Activated CD4-positive, alpha-beta T cell treated with anti-CD3 and anti-CD28 coated beads, Interleukin-2, amount 10 ng/mL, durations not matched to agents 24 days and 14 days (primary cell): ENCODE results near the gene MS4A7. TPM values are rescaled to one million over a fixed set of nuclear protein-coding genes. Genes with fewer than 3 reads are reported as not detected.
"Not testable (repeated sequence)": the region's sequence is repeated elsewhere in the genome, so short reads cannot be mapped to it uniquely, and the experiment has no call there.

Experiments used
- DNase-seq: peaks from one replicate; pipeline ENCODE4 v3.0.0; 2022
- H3K27ac Mint-ChIP-seq: one replicate; pipeline ENCODE4 v1.8.0; 2022; ENCODE audit warnings: mild to moderate bottlenecking, mixed read lengths
- H3K27me3 Mint-ChIP-seq: one replicate; pipeline ENCODE4 v1.8.0; 2022; ENCODE audit warnings: mixed read lengths
- H3K36me3 Mint-ChIP-seq: one replicate; pipeline ENCODE4 v1.8.0; 2022; ENCODE audit warnings: low read depth, mild to moderate bottlenecking, mixed read lengths
- H3K4me1 Mint-ChIP-seq: one replicate; pipeline ENCODE4 v1.8.0; 2021; ENCODE audit warnings: mixed read lengths
- H3K4me3 Mint-ChIP-seq: one replicate; pipeline ENCODE4 v1.8.0; 2022; ENCODE audit warnings: mild to moderate bottlenecking, moderate library complexity, mixed read lengths
- H3K9me3 Mint-ChIP-seq: one replicate; pipeline ENCODE4 v1.8.0; 2021; ENCODE audit warnings: mixed read lengths
- intact Hi-C: fragments of 100-400 bp; cut with micrococcal nuclease; formaldehyde crosslinking; loops from one replicate; pipeline ENCODE4 v1.15.1; 2023
- total RNA-seq: library from RNA; stranded (reverse); gene quantifications from 2 replicates; pipeline ENCODE4 v1.2.3, GENCODE V29; 2022

MS4A7 gene
- total RNA-seq, 1 donor from 2014 or later, result not detected

- no peak for DNase-seq
- Mint-ChIP-seq H3K27ac (no peak overlapping the region), H3K9me3 (no peaks in the 10 kb centered on the region), H3K4me1 (no peaks in the 10 kb centered on the region), H3K27me3 (peaks cover 8% of the 10 kb centered on the region), H3K36me3 (no peaks in the 10 kb centered on the region), H3K4me3 (no peak overlapping the region)
- intact Hi-C loops, result no loop called here
These were observed 17.7 kb upstream of the MS4A7 start for GRCh38 chr11:60360621-60361020.

GRCh38 chr11:60362241-60362640, 16.1 kb upstream of the MS4A7 start:
- Mint-ChIP-seq H3K9me3 (no peaks in the 10 kb centered on the region), H3K27me3 (peaks cover 8% of the 10 kb centered on the region), H3K36me3 (no peaks in the 10 kb centered on the region), H3K4me1 (no peaks in the 10 kb centered on the region), H3K4me3 (no peak overlapping the region), H3K27ac (no peak overlapping the region)
- DNase-seq, result no peak
- intact Hi-C loops, result no loop called here

GRCh38 chr11:60363542-60364470, 14.5 kb upstream of the MS4A7 start:
- H3K36me3 Mint-ChIP-seq, result no peaks in the 10 kb centered on the region
- intact Hi-C loops, result loop anchor here (1.0 kb wide), 1 partner anchor 254 kb away; no protein-coding TSS in a partner anchor
- no peaks in the 10 kb centered on the region for H3K4me1 Mint-ChIP-seq
- peaks cover 8% of the 10 kb centered on the region for H3K27me3 Mint-ChIP-seq
- H3K4me3 Mint-ChIP-seq, result no peak overlapping the region
- H3K9me3 Mint-ChIP-seq, result no peaks in the 10 kb centered on the region
- no peak overlapping the region for H3K27ac Mint-ChIP-seq
- DNase-seq, result peak; percentile 88

DNA sequence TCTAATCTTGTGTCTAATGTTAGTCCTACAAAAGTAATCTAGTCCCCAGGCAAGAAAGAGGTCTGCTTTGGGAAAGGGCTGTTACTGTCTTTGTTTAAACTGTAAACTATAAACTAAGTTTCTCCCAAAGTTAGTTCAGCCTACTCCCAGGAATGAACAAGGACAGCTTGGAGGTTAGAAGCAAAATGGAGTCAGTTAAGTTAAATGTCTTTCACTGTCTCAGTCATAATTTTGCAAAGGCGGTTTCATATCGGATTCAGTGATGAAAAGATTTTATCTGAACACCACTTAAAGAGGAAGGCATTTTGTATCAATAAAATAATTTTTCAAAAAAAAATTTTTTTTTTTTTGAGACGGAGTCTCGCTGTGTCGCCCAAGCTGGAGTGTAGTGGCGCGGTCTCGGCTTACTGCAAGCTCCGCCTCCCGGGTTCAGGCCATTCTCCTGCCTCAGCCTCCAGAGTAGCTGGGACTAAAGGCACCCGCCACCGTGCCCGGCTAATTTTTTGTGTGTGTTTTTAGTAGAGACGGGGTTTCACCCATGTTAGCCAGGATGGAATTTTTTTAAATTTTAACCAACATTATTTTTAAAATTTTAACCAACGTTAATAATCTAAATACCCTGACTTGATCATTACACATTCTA, 11.9 kb upstream of the MS4A7 start:
- H3K36me3 Mint-ChIP-seq, H3K27ac Mint-ChIP-seq, DNase-seq, H3K9me3 Mint-ChIP-seq, H3K4me1 Mint-ChIP-seq, H3K4me3 Mint-ChIP-seq: not testable (repeated sequence)
- H3K27me3 Mint-ChIP-seq, result peaks cover 16% of the 10 kb centered on the region
- intact Hi-C loops, result loop anchor here (5.0 kb wide), 1 partner anchor 121 kb away; no protein-coding TSS in a partner anchor

DNA sequence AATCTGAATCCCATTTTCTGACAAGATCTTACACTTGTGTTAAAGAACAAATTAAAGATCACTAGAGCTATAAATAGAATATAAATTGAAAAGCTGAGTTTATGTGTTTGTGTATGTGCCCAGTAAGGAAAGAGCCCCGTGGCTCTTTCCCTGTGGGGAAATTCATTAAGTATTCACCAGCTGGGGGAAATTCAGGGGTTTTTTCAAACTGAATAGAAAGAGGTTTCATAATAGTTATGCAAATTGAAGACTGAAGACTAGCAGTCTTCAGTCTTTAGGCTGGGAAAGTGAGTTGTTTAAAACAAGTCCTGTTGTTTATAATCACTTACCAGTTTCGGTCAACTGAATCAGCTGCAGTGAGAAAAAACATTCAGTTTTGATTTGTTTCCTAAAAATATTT, 11.3 kb upstream of the MS4A7 start:
- no peak overlapping the region for H3K4me3 Mint-ChIP-seq
- intact Hi-C loops, result loop anchor here (5.0 kb wide), 1 partner anchor 120 kb away; no protein-coding TSS in a partner anchor
- no peak for DNase-seq
- H3K27ac Mint-ChIP-seq, result no peak overlapping the region
- no peaks in the 10 kb centered on the region for H3K9me3 Mint-ChIP-seq
- no peaks in the 10 kb centered on the region for H3K4me1 Mint-ChIP-seq
- H3K36me3 Mint-ChIP-seq, result no peaks in the 10 kb centered on the region
- H3K27me3 Mint-ChIP-seq, result peaks cover 18% of the 10 kb centered on the region

DNA sequence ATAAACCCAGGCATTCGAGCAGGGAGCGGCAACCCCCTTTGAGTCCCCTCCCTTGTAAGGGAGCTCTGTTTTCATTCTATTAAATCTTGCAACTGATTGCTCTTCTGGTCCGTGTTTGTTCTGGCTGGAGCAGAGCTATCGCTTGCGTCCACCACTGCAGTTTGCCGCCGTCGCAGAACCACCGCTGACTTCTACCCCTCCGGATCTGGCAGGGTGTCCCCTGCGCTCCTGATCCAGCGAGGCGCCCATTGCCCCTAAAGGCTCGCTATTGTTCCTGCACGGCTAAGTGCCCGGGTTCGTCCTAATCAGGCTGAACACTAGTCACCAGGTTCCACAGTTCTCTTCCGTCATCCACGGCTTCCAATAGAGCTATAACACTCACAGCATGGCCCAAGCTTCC, 10.4 kb upstream of the MS4A7 start:
- intact Hi-C loops, result loop anchor here (5.0 kb wide), 1 partner anchor 119 kb away; no protein-coding TSS in a partner anchor

GRCh38 chr11:60370252-60370810, 8.0 kb upstream of the MS4A7 start:
- Mint-ChIP-seq H3K9me3 (no peaks in the 10 kb centered on the region), H3K4me1 (no peaks in the 10 kb centered on the region), H3K27ac (no peak overlapping the region), H3K4me3 (no peak overlapping the region), H3K27me3 (peaks cover 10% of the 10 kb centered on the region), H3K36me3 (no peaks in the 10 kb centered on the region)
- DNase-seq, result no peak
- intact Hi-C loops, result no loop called here

More for the DNA sequence above, 10.4 kb upstream of the MS4A7 start:
- Mint-ChIP-seq H3K4me1 (no peaks in the 10 kb centered on the region), H3K36me3 (no peaks in the 10 kb centered on the region), H3K9me3 (no peaks in the 10 kb centered on the region), H3K27ac (no peak overlapping the region), H3K27me3 (peaks cover 18% of the 10 kb centered on the region), H3K4me3 (no peak overlapping the region)
- DNase-seq, result no peak

DNA sequence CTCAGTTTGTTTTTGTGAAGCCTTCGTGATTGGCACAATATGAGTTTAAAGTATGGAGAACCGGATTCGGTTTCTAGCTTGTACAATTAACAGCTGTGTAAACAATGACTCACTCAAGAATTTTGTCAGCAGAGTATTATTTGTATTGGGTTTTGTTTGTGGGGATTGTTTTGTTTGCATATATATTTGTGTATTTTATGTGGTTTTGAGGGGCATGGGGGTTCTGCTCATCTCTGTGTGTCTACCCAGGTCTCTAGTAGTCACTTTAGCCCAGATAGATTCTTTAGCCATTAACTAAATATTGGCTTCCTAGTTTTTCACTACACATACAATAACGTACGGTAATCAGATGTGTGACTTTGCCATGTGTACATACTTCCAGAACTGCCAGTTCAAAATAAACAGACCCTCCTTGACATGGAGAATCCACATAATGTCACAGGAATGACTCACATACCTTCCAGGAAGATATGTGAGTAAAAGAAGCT, 7.5 kb upstream of the MS4A7 start:
- H3K9me3 Mint-ChIP-seq, result no peaks in the 10 kb centered on the region
- H3K27me3 Mint-ChIP-seq, result peaks cover 10% of the 10 kb centered on the region
- H3K27ac Mint-ChIP-seq, result no peak overlapping the region
- no peak for DNase-seq
- no peaks in the 10 kb centered on the region for H3K4me1 Mint-ChIP-seq
- no peak overlapping the region for H3K4me3 Mint-ChIP-seq
- intact Hi-C loops, result no loop called here
- no peaks in the 10 kb centered on the region for H3K36me3 Mint-ChIP-seq

- peaks cover 10% of the 10 kb centered on the region for H3K27me3 Mint-ChIP-seq
- no peak overlapping the region for H3K27ac Mint-ChIP-seq
- intact Hi-C loops, result no loop called here
- H3K9me3 Mint-ChIP-seq, result no peaks in the 10 kb centered on the region
- no peak overlapping the region for H3K4me3 Mint-ChIP-seq
- H3K36me3 Mint-ChIP-seq, result no peaks in the 10 kb centered on the region
- no peak for DNase-seq
- no peaks in the 10 kb centered on the region for H3K4me1 Mint-ChIP-seq
These were observed 6.9 kb upstream of the MS4A7 start for GRCh38 chr11:60371386-60371785.

DNA sequence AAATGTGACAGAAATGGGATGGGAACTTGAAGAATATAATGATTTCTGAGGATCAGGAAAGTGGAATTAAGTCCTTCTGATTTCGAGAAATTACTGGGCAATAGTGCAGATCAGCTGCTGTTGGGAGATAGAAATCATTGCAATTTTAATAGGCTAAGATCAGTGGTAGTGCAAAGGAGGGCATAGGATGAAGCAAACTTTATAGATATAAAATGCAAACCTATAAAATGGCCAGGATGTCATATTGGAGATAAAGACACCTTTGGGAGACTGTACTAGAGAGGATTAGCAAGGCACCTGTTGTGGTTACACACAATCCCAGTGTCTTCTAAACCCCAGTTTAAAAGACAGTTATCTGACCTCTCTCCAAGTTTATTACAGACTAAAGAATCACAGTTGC, 6.5 kb upstream of the MS4A7 start:
- no peaks in the 10 kb centered on the region for H3K4me1 Mint-ChIP-seq
- intact Hi-C loops, result no loop called here
- no peak overlapping the region for H3K27ac Mint-ChIP-seq
- H3K4me3 Mint-ChIP-seq, result no peak overlapping the region
- DNase-seq, result no peak
- no peaks in the 10 kb centered on the region for H3K36me3 Mint-ChIP-seq
- H3K27me3 Mint-ChIP-seq, result peaks cover 10% of the 10 kb centered on the region
- H3K9me3 Mint-ChIP-seq, result no peaks in the 10 kb centered on the region

GRCh38 chr11:60372767-60373166, 5.6 kb upstream of the MS4A7 start:
- Mint-ChIP-seq H3K4me1 (peaks cover under 1% of the 10 kb centered on the region), H3K9me3 (no peaks in the 10 kb centered on the region), H3K27me3 (peaks cover 12% of the 10 kb centered on the region), H3K27ac (no peak overlapping the region), H3K36me3 (no peaks in the 10 kb centered on the region), H3K4me3 (no peak overlapping the region)
- DNase-seq, result no peak
- intact Hi-C loops, result no loop called here

- Mint-ChIP-seq H3K27ac (no peak overlapping the region), H3K27me3 (peaks cover 17% of the 10 kb centered on the region), H3K36me3 (no peaks in the 10 kb centered on the region), H3K4me3 (no peak overlapping the region), H3K4me1 (peaks cover 7% of the 10 kb centered on the region), H3K9me3 (no peaks in the 10 kb centered on the region)
- no peak for DNase-seq
- intact Hi-C loops, result no loop called here
These were observed 3.0 kb upstream of the MS4A7 start for GRCh38 chr11:60375316-60375715.

GRCh38 chr11:60376601-60377000, 1.7 kb upstream of the MS4A7 start:
- Mint-ChIP-seq H3K4me3 (no peak overlapping the region), H3K4me1 (peaks cover 7% of the 10 kb centered on the region), H3K9me3 (no peaks in the 10 kb centered on the region), H3K36me3 (no peaks in the 10 kb centered on the region), H3K27ac (no peak overlapping the region), H3K27me3 (peaks cover 11% of the 10 kb centered on the region)
- no peak for DNase-seq
- intact Hi-C loops, result no loop called here
